HL-60/S4 treated with retinoic acid at 250 ng/mL for 4 days and 3 days (cell line): ENCODE results near the gene NLRC5.

Experiments used
- in situ Hi-C: fragments of 300-500 bp; cut with MboI; formaldehyde crosslinking; loops from 2 replicates; pipeline ENCODE4 v1.7.0; 2022; ENCODE audit warnings: low sequenced_read_pairs

NLRC5 gene

GRCh38 chr16:57113664-57114063 is 124.3 kb downstream of the NLRC5 start:
- in situ Hi-C loops: no loop called here

GRCh38 chr16:57115168-57115513 is 125.8 kb downstream of the NLRC5 start:
- in situ Hi-C loops: no loop called here

DNA sequence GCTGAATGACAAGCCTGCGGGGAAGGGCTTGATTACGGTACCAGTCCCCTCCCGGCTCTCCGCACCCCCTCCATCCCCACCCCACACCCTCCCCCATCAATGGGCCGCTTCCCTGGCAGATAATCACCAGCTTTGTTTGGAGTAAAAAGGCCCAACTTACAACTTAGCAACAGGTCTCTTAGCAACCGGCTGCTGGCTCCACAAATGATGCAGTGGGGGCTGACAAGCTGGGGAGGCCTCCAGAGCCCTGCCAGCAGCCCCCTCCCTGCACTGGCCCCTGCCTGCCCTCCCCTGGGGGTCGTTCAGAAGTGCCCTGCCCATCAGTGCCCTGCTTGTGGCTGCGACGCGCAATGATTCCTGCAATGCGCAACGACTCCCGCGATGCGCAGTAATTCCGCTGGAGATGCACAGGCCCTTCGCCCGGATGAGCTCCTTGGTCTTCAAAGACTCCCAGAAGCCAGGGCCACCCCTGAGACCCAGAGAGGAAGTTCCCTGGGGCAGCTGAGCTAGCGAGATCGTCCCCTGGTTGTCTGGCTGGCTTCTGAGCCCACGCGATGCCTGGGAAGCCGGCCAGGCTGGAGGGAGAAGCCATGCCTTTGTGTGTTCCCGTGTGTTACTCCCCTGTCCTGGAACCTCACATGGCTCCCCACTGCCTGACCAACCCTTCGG is 126.3 kb downstream of the NLRC5 start:
- in situ Hi-C loops: no loop called here

- in situ Hi-C loops: no loop called here
These were observed 129.2 kb downstream of the NLRC5 start for GRCh38 chr16:57118461-57119084.

GRCh38 chr16:57123216-57123973 is 134.0 kb downstream of the NLRC5 start:
- in situ Hi-C loops: no loop called here

- in situ Hi-C loops: no loop called here
These were observed 134.8 kb downstream of the NLRC5 start for GRCh38 chr16:57123974-57124674.

GRCh38 chr16:57125376-57125775 is 136.0 kb downstream of the NLRC5 start:
- in situ Hi-C loops: no loop called here

DNA sequence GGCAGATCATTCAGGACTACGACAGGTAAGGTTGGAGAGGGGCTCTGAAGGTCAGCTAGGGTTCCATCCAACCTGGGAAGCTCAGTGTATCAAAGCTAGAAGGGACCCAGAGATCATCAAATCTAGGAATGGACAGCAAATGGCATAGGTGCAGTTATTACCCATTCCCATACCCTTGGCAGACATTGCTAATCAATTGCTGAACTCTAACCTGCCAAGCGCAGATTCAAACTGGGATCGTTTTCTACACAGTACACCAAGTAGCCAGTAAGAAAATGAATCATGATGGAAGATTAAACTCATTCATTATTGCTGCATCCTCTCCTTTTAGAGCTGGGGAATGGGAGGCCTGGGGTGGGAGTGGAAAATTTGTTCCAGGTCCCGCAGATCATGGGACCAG is 136.6 kb downstream of the NLRC5 start:
- in situ Hi-C loops: no loop called here

GRCh38 chr16:57126411-57126810 is 137.1 kb downstream of the NLRC5 start:
- in situ Hi-C loops: no loop called here

- in situ Hi-C loops: no loop called here
These were observed 137.8 kb downstream of the NLRC5 start for GRCh38 chr16:57127037-57127763.

DNA sequence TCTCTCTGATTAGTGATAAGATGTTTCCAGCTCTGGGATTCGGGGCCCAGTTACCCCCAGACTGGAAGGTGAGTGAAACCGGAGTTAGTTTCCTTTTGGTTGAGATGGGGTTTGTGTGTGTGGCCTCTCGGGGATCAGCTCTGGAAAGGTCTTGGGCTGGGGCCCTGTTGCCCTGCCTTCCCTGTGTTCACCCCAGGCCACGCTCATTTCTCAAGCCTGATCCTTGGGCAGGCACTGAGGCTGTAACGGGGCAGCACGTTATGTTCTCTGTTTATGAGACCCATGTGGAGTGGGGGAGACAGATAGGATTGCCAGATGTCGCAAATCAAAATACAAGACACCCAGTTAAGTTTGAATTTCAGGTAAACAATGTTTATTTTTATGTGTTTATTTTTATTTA is 138.5 kb downstream of the NLRC5 start:
- in situ Hi-C loops: no loop called here

GRCh38 chr16:57128771-57129389 is 139.5 kb downstream of the NLRC5 start:
- in situ Hi-C loops: no loop called here

- in situ Hi-C loops: no loop called here
These were observed 141.6 kb downstream of the NLRC5 start for GRCh38 chr16:57130950-57131321.

GRCh38 chr16:57131351-57131970 is 142.1 kb downstream of the NLRC5 start:
- in situ Hi-C loops: no loop called here

GRCh38 chr16:57132470-57132869 is 143.1 kb downstream of the NLRC5 start:
- in situ Hi-C loops: no loop called here

GRCh38 chr16:57133031-57133430 is 143.7 kb downstream of the NLRC5 start:
- in situ Hi-C loops: no loop called here
